GM23338 (cell line): ENCODE data around the gene ZBTB39. TPM values are rescaled to one million over a fixed set of nuclear protein-coding genes. Genes with fewer than 3 reads are reported as not detected.
"Not testable (repeated sequence)": the region's sequence is repeated elsewhere in the genome, so short reads cannot be mapped to it uniquely, and the experiment has no call there.

Source experiments
- ATAC-seq: fragments of 200-7000 bp; cut with Tn5 transposase; 3 replicates; pipeline ENCODE4 v1.9.1; 2020
- DNase-seq: peaks from one replicate; pipeline ENCODE4 v3.0.0-alpha.2; 2015; ENCODE audit warnings: low spot score
- H2AFZ ChIP-seq: fragments of 200-600 bp; sonication (generic); 2 replicates; pipeline ENCODE4 v1.8.0; 2016; ENCODE audit warnings: antibody characterized with exemption, mild to moderate bottlenecking, moderate library complexity
- H3F3A ChIP-seq: fragments of 200-600 bp; sonication (generic); replicated peaks from 2 replicates; pipeline ENCODE4 v1.8.0; 2017; ENCODE audit warnings: antibody characterized with exemption, mixed run types, low read depth
- H3K27ac ChIP-seq: fragments of 200-600 bp; sonication (generic); 2 replicates; pipeline ENCODE4 v1.6.1; 2016; ENCODE audit warnings: low read depth
- H3K27me3 ChIP-seq: fragments of 200-600 bp; sonication (generic); 2 replicates; pipeline ENCODE4 v1.8.0; 2016; ENCODE audit warnings: mild to moderate bottlenecking, mixed run types, moderate library complexity; ENCODE audit not compliant: insufficient read depth
- H3K36me3 ChIP-seq: fragments of 200-600 bp; sonication (generic); 2 replicates; pipeline ENCODE4 v1.8.0; 2016; ENCODE audit warnings: mild to moderate bottlenecking; ENCODE audit not compliant: insufficient read depth
- H3K4me1 ChIP-seq: fragments of 200-600 bp; sonication (generic); 2 replicates; pipeline ENCODE4 v1.8.0; 2016; ENCODE audit warnings: mild to moderate bottlenecking, moderate library complexity; ENCODE audit not compliant: insufficient read depth
- H3K4me2 ChIP-seq: fragments of 200-600 bp; sonication (generic); 2 replicates; pipeline ENCODE4 v1.7.1; 2017; ENCODE audit warnings: mixed run types
- H3K4me3 ChIP-seq: fragments of 200-600 bp; sonication (generic); 2 replicates; pipeline ENCODE4 v1.6.1; 2016; ENCODE audit warnings: mixed run types
- H3K79me2 ChIP-seq: fragments of 200-600 bp; sonication (generic); replicated peaks from 2 replicates; pipeline ENCODE4 v1.8.0; 2017; ENCODE audit warnings: mild to moderate bottlenecking; ENCODE audit not compliant: insufficient read depth
- H3K9me2 ChIP-seq: fragments of 200-600 bp; sonication (generic); 2 replicates; pipeline ENCODE4 v1.8.0; 2017; ENCODE audit not compliant: insufficient read depth
- H4K20me1 ChIP-seq: fragments of 200-600 bp; sonication (generic); replicated peaks from 2 replicates; pipeline ENCODE4 v1.8.0; 2017; ENCODE audit warnings: mild to moderate bottlenecking; ENCODE audit not compliant: insufficient read depth
- H3K27ac Mint-ChIP-seq: 2 replicates; pipeline ENCODE4 v1.8.0; 2020; ENCODE audit warnings: inconsistent platforms, mild to moderate bottlenecking, moderate library complexity, mixed read lengths
- H3K27me3 Mint-ChIP-seq: 3 replicates; pipeline ENCODE4 v1.8.0; 2022; ENCODE audit warnings: low read depth, mild to moderate bottlenecking, moderate library complexity, mixed read lengths, inconsistent platforms; ENCODE audit not compliant: insufficient read depth, poor library complexity
- H3K36me3 Mint-ChIP-seq: 3 replicates; pipeline ENCODE4 v1.8.0; 2021; ENCODE audit warnings: low read depth, mild to moderate bottlenecking, inconsistent platforms, moderate library complexity, mixed read lengths
- H3K4me1 Mint-ChIP-seq: 3 replicates; pipeline ENCODE4 v1.8.0; 2020; ENCODE audit warnings: mild to moderate bottlenecking, inconsistent platforms, mixed read lengths
- H3K4me3 Mint-ChIP-seq: 3 replicates; pipeline ENCODE4 v1.8.0; 2021; ENCODE audit warnings: moderate library complexity, mild to moderate bottlenecking, inconsistent platforms, mixed read lengths
- H3K9me3 Mint-ChIP-seq: 3 replicates; pipeline ENCODE4 v1.8.0; 2020; ENCODE audit warnings: moderate library complexity, mild to moderate bottlenecking, inconsistent platforms, mixed read lengths
- CREB1 ChIP-seq: fragments of 250-450 bp; sonication (Bioruptor Pico); IDR thresholded peaks from 2 replicates; pipeline ENCODE4 v1.5.0; 2020; ENCODE audit warnings: low read depth, mild to moderate bottlenecking, moderate library complexity
- EZH2 ChIP-seq: fragments of 200-600 bp; sonication (generic); IDR thresholded peaks from one replicate; pipeline ENCODE4 v1.8.0; 2017; ENCODE audit warnings: antibody characterized with exemption, mild to moderate bottlenecking, low read depth; ENCODE audit not compliant: unreplicated experiment
- JUNB ChIP-seq: IDR thresholded peaks from one replicate; pipeline ENCODE4 v1.6.1; 2016; ENCODE audit warnings: antibody characterized with exemption; ENCODE audit not compliant: unreplicated experiment
- NANOG ChIP-seq: IDR thresholded peaks from 2 replicates; pipeline ENCODE4 v1.6.1; 2016; ENCODE audit warnings: antibody characterized with exemption, borderline replicate concordance
- POLR2AphosphoS5 ChIP-seq: IDR thresholded peaks from 2 replicates; pipeline ENCODE4 v1.6.1; 2016; ENCODE audit warnings: antibody characterized with exemption, low read depth
- STAT1 ChIP-seq: IDR thresholded peaks from one replicate; pipeline ENCODE4 v1.6.1; 2016; ENCODE audit warnings: antibody characterized with exemption; ENCODE audit not compliant: unreplicated experiment
- ZNF331 ChIP-seq: fragments of 250-450 bp; sonication (Bioruptor Pico); IDR thresholded peaks from 2 replicates; pipeline ENCODE4 v1.5.0; 2020; ENCODE audit warnings: low read depth, mild to moderate bottlenecking, moderate library complexity
- polyA plus RNA-seq: library from polyadenylated mRNA; unstranded; fragments of >200 nt; fragmentation: Nextera tagmentation; extraction: Ambion mirVana; gene quantifications from 2 replicates; pipeline ENCODE4 v1.2.1, GENCODE V29; 2016
- total RNA-seq: library from RNA; depleted of rRNA; stranded (reverse); fragments of >200 nt; shearing (Covaris generic); gene quantifications from 2 replicates; pipeline ENCODE4 v1.2.3, GENCODE V29; 2014
- TF ChIP-seq, protein P1 (sequence below): fragments of 250-450 bp; sonication (Bioruptor Pico); IDR thresholded peaks from 2 replicates; pipeline ENCODE4 v1.5.0; 2020; ENCODE audit warnings: mild to moderate bottlenecking, moderate library complexity
- TF ChIP-seq, protein P2 (sequence below): IDR thresholded peaks from one replicate; pipeline ENCODE4 v1.6.1; 2018; ENCODE audit warnings: antibody characterized with exemption; ENCODE audit not compliant: unreplicated experiment
- TF ChIP-seq, protein P3 (sequence below): IDR thresholded peaks from 2 replicates; pipeline ENCODE4 v1.6.1; 2016; ENCODE audit warnings: antibody characterized with exemption

Gene ZBTB39
- total and polyA plus RNA-seq, 2 experiments from 2014 or later, result 6.6 to 26.7 TPM

DNA sequence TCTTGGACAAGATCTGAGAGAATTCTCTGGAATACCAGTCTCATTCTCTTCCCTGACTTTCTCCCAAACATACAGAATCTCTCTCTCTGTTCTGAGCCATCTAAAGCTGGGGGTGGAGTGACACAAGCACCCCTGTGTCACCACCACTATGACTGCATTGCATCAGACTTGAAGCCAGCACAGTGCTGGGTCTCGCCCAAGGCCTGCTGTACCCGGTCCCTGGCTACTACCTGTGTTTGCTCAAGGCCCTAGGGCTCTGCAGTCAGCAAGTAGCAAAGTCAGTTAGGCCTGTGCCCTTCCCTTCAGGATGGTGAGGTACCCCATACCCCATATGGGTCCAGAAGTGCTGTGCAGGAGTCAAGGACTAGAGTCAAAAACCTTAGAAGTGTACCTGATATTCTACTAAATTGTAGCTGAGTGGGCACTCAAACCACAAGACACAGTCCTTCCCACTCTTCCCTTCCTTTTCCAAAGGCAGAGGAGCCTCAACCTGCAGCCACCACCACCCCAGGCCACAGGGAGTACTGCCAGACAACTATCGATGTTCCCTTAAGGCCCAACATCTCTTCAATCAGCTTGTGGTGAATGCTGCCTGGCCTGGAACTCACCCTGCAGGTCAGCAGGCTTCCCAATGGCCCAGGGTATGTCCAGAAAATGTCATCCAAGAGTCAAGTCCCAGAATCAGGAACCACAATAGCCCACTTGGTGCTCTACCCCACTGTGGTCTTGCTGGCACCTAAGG, 27.8 kb downstream of the ZBTB39 start (continued):
- TF ChIP-seq, protein P1, sequence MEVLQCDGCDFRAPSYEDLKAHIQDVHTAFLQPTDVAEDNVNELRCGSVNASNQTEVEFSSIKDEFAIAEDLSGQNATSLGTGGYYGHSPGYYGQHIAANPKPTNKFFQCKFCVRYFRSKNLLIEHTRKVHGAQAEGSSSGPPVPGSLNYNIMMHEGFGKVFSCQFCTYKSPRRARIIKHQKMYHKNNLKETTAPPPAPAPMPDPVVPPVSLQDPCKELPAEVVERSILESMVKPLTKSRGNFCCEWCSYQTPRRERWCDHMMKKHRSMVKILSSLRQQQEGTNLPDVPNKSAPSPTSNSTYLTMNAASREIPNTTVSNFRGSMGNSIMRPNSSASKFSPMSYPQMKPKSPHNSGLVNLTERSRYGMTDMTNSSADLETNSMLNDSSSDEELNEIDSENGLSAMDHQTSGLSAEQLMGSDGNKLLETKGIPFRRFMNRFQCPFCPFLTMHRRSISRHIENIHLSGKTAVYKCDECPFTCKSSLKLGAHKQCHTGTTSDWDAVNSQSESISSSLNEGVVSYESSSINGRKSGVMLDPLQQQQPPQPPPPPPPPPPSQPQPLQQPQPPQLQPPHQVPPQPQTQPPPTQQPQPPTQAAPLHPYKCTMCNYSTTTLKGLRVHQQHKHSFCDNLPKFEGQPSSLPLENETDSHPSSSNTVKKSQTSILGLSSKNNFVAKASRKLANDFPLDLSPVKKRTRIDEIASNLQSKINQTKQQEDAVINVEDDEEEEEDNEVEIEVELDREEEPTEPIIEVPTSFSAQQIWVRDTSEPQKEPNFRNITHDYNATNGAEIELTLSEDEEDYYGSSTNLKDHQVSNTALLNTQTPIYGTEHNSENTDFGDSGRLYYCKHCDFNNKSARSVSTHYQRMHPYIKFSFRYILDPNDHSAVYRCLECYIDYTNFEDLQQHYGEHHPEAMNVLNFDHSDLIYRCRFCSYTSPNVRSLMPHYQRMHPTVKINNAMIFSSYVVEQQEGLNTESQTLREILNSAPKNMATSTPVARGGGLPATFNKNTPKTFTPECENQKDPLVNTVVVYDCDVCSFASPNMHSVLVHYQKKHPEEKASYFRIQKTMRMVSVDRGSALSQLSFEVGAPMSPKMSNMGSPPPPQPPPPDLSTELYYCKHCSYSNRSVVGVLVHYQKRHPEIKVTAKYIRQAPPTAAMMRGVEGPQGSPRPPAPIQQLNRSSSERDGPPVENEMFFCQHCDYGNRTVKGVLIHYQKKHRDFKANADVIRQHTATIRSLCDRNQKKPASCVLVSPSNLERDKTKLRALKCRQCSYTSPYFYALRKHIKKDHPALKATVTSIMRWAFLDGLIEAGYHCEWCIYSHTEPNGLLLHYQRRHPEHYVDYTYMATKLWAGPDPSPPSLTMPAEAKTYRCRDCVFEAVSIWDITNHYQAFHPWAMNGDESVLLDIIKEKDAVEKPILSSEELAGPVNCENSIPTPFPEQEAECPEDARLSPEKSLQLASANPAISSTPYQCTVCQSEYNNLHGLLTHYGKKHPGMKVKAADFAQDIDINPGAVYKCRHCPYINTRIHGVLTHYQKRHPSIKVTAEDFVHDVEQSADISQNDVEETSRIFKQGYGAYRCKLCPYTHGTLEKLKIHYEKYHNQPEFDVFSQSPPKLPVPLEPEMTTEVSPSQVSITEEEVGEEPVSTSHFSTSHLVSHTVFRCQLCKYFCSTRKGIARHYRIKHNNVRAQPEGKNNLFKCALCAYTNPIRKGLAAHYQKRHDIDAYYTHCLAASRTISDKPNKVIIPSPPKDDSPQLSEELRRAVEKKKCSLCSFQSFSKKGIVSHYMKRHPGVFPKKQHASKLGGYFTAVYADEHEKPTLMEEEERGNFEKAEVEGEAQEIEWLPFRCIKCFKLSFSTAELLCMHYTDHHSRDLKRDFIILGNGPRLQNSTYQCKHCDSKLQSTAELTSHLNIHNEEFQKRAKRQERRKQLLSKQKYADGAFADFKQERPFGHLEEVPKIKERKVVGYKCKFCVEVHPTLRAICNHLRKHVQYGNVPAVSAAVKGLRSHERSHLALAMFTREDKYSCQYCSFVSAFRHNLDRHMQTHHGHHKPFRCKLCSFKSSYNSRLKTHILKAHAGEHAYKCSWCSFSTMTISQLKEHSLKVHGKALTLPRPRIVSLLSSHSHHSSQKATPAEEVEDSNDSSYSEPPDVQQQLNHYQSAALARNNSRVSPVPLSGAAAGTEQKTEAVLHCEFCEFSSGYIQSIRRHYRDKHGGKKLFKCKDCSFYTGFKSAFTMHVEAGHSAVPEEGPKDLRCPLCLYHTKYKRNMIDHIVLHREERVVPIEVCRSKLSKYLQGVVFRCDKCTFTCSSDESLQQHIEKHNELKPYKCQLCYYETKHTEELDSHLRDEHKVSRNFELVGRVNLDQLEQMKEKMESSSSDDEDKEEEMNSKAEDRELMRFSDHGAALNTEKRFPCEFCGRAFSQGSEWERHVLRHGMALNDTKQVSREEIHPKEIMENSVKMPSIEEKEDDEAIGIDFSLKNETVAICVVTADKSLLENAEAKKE, result no peak
- no peak for TF ChIP-seq POLR2AphosphoS5
- TF ChIP-seq, protein P2, sequence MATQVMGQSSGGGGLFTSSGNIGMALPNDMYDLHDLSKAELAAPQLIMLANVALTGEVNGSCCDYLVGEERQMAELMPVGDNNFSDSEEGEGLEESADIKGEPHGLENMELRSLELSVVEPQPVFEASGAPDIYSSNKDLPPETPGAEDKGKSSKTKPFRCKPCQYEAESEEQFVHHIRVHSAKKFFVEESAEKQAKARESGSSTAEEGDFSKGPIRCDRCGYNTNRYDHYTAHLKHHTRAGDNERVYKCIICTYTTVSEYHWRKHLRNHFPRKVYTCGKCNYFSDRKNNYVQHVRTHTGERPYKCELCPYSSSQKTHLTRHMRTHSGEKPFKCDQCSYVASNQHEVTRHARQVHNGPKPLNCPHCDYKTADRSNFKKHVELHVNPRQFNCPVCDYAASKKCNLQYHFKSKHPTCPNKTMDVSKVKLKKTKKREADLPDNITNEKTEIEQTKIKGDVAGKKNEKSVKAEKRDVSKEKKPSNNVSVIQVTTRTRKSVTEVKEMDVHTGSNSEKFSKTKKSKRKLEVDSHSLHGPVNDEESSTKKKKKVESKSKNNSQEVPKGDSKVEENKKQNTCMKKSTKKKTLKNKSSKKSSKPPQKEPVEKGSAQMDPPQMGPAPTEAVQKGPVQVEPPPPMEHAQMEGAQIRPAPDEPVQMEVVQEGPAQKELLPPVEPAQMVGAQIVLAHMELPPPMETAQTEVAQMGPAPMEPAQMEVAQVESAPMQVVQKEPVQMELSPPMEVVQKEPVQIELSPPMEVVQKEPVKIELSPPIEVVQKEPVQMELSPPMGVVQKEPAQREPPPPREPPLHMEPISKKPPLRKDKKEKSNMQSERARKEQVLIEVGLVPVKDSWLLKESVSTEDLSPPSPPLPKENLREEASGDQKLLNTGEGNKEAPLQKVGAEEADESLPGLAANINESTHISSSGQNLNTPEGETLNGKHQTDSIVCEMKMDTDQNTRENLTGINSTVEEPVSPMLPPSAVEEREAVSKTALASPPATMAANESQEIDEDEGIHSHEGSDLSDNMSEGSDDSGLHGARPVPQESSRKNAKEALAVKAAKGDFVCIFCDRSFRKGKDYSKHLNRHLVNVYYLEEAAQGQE, result no peak
- no peak for TF ChIP-seq STAT1
- no peak for TF ChIP-seq ZNF331
- TF ChIP-seq JUNB, result no peak
- no peak for TF ChIP-seq EZH2
- TF ChIP-seq CREB1 (CRISPR knock-in tag), result no peak
- TF ChIP-seq, protein P3, sequence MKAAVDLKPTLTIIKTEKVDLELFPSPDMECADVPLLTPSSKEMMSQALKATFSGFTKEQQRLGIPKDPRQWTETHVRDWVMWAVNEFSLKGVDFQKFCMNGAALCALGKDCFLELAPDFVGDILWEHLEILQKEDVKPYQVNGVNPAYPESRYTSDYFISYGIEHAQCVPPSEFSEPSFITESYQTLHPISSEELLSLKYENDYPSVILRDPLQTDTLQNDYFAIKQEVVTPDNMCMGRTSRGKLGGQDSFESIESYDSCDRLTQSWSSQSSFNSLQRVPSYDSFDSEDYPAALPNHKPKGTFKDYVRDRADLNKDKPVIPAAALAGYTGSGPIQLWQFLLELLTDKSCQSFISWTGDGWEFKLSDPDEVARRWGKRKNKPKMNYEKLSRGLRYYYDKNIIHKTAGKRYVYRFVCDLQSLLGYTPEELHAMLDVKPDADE, result no peak
- no peak for TF ChIP-seq NANOG

DNA sequence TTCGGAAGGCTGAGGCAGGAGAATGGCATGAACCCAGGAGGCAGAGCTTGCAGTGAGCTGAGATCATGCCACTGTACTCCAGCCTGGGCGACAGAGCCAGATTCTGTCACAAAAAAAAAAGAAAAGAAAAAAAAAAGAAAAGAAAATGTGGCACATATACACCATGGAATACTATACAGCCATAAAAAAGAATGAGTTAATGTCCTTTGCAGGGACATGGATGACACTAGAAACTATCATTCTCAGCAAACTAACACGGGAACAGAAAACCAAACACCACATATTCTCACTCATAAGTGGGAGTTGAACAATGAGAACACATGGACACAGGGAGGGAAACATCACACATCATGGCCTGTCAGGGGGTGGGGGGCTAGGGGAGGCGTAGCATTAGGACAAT, 29.0 kb downstream of the ZBTB39 start:
- not testable (repeated sequence) for H3K4me1 Mint-ChIP-seq, ATAC-seq, H4K20me1 ChIP-seq, H3K27me3 Mint-ChIP-seq, H3K27me3 ChIP-seq, H3K27ac Mint-ChIP-seq, H2AFZ ChIP-seq, H3K4me3 ChIP-seq, H3K9me3 Mint-ChIP-seq, DNase-seq, H3K4me3 Mint-ChIP-seq, H3K4me1 ChIP-seq, H3K27ac ChIP-seq, H3K79me2 ChIP-seq, H3K36me3 Mint-ChIP-seq, H3K36me3 ChIP-seq, H3F3A ChIP-seq, H3K4me2 ChIP-seq
- peaks cover 11% of the 10 kb centered on the region for H3K9me2 ChIP-seq

DNA sequence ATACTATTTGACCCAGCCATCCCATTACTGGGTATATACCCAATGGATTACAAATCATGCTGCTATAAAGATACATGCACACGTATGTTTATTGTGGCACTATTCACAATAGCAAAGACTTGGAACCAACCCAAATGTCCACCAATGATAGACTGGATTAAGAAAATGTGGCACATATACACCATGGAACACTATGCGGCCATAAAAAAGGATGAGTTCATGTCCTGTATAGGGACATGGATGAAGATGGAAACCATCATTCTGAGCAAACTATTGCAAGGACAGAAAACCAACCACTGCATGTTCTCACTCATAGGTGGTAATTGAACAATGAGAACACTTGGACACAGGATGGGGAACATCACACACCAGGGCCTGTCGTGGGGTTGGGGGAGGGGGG, 32.1 kb downstream of the ZBTB39 start:
- H3K4me1 ChIP-seq, H3K27me3 ChIP-seq, ATAC-seq, H3K4me3 ChIP-seq, H3K27ac ChIP-seq, H3K4me1 Mint-ChIP-seq, H3K9me3 Mint-ChIP-seq, H3K79me2 ChIP-seq, DNase-seq, H4K20me1 ChIP-seq, H3K9me2 ChIP-seq, H3F3A ChIP-seq, H3K27me3 Mint-ChIP-seq, H3K27ac Mint-ChIP-seq, H3K4me3 Mint-ChIP-seq, H3K36me3 ChIP-seq, H3K36me3 Mint-ChIP-seq, H2AFZ ChIP-seq, H3K4me2 ChIP-seq: not testable (repeated sequence)
